C4-2B (cell line): ENCODE data around the gene WWOX.

Experiments
- ZFX ChIP-seq: fragments of 450-650 bp; IDR thresholded peaks from 2 replicates; pipeline ENCODE4 v1.6.1; 2017
- TF ChIP-seq, protein P1 (sequence below): fragments of 450-650 bp; conservative IDR thresholded peaks from 2 replicates; pipeline ENCODE4 v1.5.1; 2017; ENCODE audit warnings: mild to moderate bottlenecking

DNA sequence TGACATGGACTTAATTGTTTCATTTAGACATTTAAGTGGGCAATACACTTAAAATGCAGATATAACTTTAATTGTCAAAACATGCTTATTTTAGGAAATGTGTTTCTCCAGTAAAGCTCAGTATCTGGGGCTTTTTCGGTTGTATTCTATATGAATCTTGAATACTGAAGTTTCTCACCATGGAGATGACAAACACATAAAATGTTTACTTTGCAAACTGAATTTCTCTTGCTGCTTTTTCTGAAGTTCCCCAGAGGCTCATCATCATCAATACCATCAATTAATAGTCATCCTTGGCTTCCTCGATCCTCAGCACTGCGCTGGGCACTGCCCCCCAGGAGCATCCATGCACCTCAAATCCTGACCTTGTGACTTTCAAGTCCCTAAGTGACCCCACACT lies 227.3 kb downstream of the WWOX start:
- TF ChIP-seq, protein P1, sequence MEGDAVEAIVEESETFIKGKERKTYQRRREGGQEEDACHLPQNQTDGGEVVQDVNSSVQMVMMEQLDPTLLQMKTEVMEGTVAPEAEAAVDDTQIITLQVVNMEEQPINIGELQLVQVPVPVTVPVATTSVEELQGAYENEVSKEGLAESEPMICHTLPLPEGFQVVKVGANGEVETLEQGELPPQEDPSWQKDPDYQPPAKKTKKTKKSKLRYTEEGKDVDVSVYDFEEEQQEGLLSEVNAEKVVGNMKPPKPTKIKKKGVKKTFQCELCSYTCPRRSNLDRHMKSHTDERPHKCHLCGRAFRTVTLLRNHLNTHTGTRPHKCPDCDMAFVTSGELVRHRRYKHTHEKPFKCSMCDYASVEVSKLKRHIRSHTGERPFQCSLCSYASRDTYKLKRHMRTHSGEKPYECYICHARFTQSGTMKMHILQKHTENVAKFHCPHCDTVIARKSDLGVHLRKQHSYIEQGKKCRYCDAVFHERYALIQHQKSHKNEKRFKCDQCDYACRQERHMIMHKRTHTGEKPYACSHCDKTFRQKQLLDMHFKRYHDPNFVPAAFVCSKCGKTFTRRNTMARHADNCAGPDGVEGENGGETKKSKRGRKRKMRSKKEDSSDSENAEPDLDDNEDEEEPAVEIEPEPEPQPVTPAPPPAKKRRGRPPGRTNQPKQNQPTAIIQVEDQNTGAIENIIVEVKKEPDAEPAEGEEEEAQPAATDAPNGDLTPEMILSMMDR: no peak
- TF ChIP-seq ZFX: no peak
